ENCODE data around the gene ASAP3. TPM values are rescaled to one million over a fixed set of nuclear protein-coding genes. Genes with fewer than 3 reads are reported as not detected.

The ASAP3 gene
- total and polyA plus RNA-seq, 2 donors (not counting 3 experiments of a cell fraction or from before 2014, with no cell fraction given) = 12.5 to 14.2 TPM

- no peaks in the 10 kb centered on the region for H3K36me3 ChIP-seq (ENCODE audit: control insufficient read depth in 2 of 2, extremely low read depth in 1 of 2, insufficient read depth in 2 of 2, low read length in 2 of 2)
- H2AFZ ChIP-seq (ENCODE audit: low read depth, low read length) = no peak overlapping the region
- no peak for FAIRE-seq
- H3K27ac ChIP-seq (ENCODE audit: insufficient read depth, low read depth, low read length) = no peak overlapping the region
- no peak for TF ChIP-seq MYC (IDR thresholded peaks at IDR 0.05; ENCODE audit: low read depth, low read length)
- TF ChIP-seq EZH2 (IDR thresholded peaks at IDR 0.05; ENCODE audit: borderline replicate concordance, low read depth, low read length, severe bottlenecking) = no peak
- TF ChIP-seq POLR2AphosphoS5 (IDR thresholded peaks at IDR 0.05; ENCODE audit: insufficient read depth, low read depth, low read length) = no peak
- no peak for TF ChIP-seq FOS (IDR thresholded peaks at IDR 0.05; ENCODE audit: borderline replicate concordance, insufficient read depth, low read length)
- no peak for TF ChIP-seq MAX (IDR thresholded peaks at IDR 0.05; ENCODE audit: insufficient read depth, insufficient read length)
- no peak for TF ChIP-seq POLR2A (IDR thresholded peaks at IDR 0.05; ENCODE audit: low read depth, low read length)
- no peak for TF ChIP-seq CTCF (IDR thresholded peaks at IDR 0.05; ENCODE audit: extremely low read depth in 1 of 2, insufficient read depth in 1 of 2, low read depth in 1 of 2, low read length in 2 of 2)
- no peak for TF ChIP-seq GATA2 (IDR thresholded peaks at IDR 0.05; ENCODE audit: insufficient read depth, insufficient read length, low read depth, low read length)
- TF ChIP-seq JUN (IDR thresholded peaks at IDR 0.05; ENCODE audit: borderline replicate concordance, insufficient read depth, insufficient read length, low read depth) = no peak
- no peak overlapping the region for H3K4me2 ChIP-seq (ENCODE audit: insufficient read depth, low read length)
- ChIA-PET POLR2A (no interaction called here), CTCF (interaction anchor here (0.6 to 1.7 kb wide), 3 partner anchors 11 to 181 kb away, joined by 3 read pairs; no protein-coding TSS in a partner anchor)
- no peak overlapping the region for H3K4me3 ChIP-seq (replicated peaks in 1 of 3; ENCODE audit: insufficient read depth in 1 of 3, low read depth in 1 of 3, low read length in 3 of 3)
- H3K79me2 ChIP-seq (ENCODE audit: control insufficient read depth, insufficient read depth, low read length) = no peaks in the 10 kb centered on the region
- dilution Hi-C loops (cut with MboI; ENCODE audit: extremely low pct_ligation_motif_present, low sequenced_read_pairs) = no loop called here
- BruUV-seq (replicated peaks) = no TSS peak
- H4K20me1 ChIP-seq (replicated peaks; ENCODE audit: control insufficient read depth, extremely low read depth, insufficient read depth, low read length) = no peaks in the 10 kb centered on the region
- H3K9ac ChIP-seq (replicated peaks; ENCODE audit: extremely low read depth, insufficient read depth, low read length) = no peak overlapping the region
- H3K9me1 ChIP-seq (replicated peaks; ENCODE audit: control insufficient read depth, extremely low read depth, insufficient read depth, low read length) = no peaks in the 10 kb centered on the region
- DNase-seq (ENCODE audit: low read depth, low spot score) = no peak
- H3K4me1 ChIP-seq (ENCODE audit: control insufficient read depth, extremely low read depth, insufficient read depth, low read length) = no peaks in the 10 kb centered on the region
- no peaks in the 10 kb centered on the region for H3K9me3 ChIP-seq (replicated peaks; ENCODE audit: control insufficient read depth, insufficient read depth, low read length)
- intact Hi-C loops (cut with micrococcal nuclease) = no loop called here
- H3K27me3 ChIP-seq (ENCODE audit: control insufficient read depth in 2 of 2, insufficient read depth in 2 of 2, low read length in 2 of 2) = no peaks in the 10 kb centered on the region
Measured at GRCh38 chr1:23449306-23449705, 34.7 kb downstream of the ASAP3 start.

All from endothelial cell of umbilical vein (primary cell).